HG02588 (cell line): ENCODE measurements around the gene PTPRN2.

Source experiments
- ATAC-seq: cut with Tn5 transposase; IDR thresholded peaks from one replicate; pipeline ENCODE4 v1.9.1; 2021; ENCODE audit warnings: mild to moderate bottlenecking, moderate library complexity; ENCODE audit not compliant: unreplicated experiment

PTPRN2 gene

DNA sequence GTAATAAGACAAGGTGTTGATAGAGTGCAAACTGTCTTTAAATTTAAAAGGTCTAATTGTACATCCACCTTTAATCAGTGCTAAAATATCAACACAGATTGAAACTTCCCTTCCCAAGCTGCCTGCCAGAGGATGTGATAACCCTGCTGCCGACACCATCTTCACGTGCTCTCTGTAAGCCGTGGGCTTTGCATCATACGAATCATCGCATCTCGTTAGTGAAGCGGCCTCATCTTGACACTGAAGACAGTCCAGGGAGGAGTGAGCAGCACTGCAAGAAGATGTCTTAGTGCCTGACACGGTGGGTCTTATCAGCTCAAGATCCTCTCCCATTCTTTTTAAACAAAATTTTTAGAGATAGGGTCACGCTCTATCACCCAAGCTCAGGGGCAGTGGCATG lies 518.8 kb downstream of the PTPRN2 start:
- no peak for ATAC-seq

- no peak for ATAC-seq
Observed at GRCh38 chr7:158067931-158068482, 519.6 kb downstream of the PTPRN2 start.

DNA sequence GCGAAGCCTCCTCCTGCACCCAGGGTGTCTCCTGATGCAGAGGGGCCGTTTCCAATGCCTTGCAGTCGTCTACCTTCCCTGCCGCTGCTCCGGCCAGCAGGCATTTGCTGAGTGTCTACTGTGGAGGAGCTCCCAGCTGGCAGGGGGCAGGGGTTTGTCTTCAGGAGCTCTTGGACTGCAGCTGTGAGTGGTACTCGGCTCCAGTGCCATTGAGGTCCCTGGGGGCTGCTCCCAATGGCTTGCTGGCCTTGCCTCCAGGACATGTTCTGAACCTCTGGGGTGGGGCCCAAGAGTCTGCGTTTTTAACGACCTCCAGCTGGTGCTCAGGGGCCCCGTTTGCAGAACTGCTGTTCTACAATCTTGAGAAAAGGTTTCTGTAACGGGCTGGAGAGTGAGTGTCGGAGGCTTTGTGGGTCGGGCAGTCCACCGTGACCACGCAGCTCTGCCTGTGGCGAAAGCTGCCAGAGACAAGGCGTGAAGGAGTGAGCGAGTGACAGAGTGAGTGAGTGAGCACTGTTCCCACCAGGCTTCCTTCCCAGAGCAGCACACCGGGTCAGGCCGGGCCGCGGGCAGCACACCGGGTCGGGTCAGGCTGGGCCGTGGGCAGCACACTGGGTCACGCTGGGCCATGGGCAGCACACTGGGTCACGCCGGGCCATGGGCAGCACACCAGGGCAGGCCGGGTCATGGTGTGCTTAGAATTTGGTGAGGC lies 520.2 kb downstream of the PTPRN2 start:
- ATAC-seq, result no peak

GRCh38 chr7:158066085-158066484 lies 521.5 kb downstream of the PTPRN2 start:
- ATAC-seq, result no peak

- no peak for ATAC-seq
Observed at GRCh38 chr7:158065340-158065739, 522.3 kb downstream of the PTPRN2 start.

- ATAC-seq, result no peak
Observed at GRCh38 chr7:158064631-158065030, 523.0 kb downstream of the PTPRN2 start.

DNA sequence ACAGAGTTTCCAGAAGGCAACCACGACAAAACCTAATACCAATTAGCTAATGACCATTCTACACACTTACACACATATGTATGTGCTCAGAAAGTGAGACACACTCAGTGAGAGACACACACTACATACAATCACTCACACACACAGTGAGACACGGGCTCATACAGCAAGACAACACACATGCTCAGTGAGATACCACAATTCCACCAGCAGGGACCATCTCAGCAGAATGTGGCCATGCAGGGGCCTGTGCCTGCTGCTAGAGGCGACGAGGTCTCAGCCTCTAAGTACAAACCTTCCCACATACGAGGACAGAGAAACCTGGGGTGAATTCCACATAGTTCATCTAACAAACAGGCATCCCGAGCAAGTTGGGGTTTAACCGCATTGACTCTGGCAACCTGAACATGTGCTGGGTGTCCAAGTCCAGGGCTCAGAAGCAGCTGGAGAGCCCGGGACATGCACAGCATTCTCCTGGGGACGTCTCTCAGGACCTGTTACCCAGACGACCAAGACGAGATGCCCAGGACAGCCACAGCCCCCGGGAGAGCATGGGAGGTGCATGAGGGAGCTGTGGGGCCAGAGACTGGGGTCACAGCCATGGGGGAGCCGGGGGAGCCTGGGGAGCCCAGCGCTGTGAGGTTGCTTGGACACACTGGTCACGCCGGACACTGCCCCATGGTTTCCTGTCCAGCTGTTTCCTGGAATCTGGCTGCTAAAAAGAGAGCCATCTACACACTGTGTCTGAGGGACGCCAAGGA lies 523.6 kb downstream of the PTPRN2 start:
- no peak for ATAC-seq

DNA sequence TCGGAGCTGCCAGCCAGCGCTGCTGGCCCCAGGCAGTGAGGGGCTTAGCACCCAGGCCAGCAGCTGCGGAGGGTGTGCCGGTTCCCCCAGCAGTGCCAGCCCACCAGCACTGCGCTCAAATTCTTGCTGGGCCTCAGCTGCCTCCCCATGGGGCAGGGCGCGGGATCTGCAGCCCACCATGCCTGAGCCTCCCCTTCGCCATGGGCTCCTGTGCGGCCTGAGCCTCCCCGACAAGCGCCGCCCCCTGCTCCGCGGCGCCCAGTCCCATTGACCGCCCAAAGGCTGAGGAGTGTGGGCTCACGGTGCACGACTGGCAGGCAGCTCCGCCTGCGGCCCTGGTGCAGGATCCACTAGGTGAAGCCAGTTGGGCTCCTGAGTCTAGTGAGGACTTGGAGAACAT lies 525.0 kb downstream of the PTPRN2 start:
- ATAC-seq, result no peak

DNA sequence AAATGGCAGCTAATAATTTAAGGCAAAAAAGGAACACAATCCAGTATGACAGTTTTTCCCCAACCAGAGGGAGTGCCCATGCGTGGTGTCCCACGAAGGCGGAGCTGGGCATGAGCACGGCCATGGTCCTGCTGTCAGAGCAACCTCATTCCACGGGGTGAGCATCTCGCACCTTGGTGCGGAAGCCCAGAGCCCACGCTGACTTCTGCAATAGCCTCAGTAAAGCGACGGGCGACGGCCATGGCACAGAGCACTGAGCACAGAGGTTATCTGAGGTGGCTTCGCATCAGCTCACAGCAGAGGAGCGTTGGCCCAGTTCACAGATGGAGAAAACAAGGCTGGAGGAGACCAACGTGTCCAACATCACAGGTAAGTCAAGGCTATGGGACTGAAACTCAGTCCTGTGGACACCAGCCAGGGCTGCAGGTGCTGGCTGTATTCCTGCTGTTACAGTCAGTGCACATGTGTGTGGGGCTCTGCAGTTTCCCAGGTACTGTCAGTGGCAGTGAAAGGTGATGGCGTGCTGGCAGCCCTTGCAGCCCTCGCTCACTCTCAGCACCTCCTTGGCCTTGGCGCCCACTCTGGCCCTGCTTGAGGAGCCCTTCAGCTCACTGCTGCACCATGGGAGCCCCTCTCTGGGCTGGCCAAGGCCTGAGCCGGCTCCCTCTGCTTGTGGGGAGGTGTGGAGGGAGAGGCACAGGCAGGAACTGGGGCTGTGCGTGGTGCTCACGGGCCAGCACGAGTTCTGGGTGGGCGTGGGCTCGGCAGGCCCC lies 525.6 kb downstream of the PTPRN2 start:
- ATAC-seq, result no peak

GRCh38 chr7:158061026-158061630 lies 526.5 kb downstream of the PTPRN2 start:
- no peak for ATAC-seq

DNA sequence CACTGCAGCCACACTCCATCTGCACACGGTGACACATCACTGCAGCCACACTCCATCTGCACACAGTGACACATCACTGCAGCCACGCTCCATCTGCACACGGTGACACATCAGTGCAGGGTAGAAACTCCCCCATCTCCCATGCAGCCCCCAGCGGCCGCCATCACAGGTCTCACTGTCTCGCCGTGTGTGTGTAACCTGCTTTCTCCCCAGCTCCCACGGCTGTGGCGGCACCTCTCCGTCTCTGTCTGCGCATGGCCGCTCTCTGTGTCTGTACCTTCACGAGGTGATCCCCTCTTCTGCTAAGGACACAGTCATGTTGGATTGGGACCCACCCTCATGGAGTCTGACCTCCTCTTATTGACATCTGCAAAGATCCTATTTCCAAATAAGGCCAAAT lies 527.4 kb downstream of the PTPRN2 start:
- ATAC-seq, result no peak

DNA sequence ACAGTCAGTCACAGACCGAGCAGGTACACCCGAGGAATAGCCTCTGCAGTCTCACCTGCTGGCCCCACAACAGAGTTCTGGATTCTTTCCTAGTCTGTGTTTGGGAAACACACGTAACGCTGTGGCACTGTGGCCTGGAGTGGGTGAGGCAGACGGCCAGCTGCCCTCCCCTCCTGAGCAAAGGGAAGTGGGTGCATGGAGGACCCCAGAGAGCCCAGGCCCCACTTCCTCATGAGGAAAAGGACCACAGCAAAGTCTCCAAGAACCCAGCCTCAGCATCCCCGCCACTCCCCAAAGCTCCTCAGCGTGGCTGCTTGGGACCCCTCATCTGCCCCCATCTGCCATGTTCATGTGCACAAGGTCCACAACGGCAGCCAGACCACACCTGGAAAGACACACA lies 530.2 kb downstream of the PTPRN2 start:
- ATAC-seq, result no peak

GRCh38 chr7:158056761-158057160 lies 530.9 kb downstream of the PTPRN2 start:
- no peak for ATAC-seq

- ATAC-seq, result no peak
Observed at GRCh38 chr7:158055726-158056510, 531.7 kb downstream of the PTPRN2 start.

- no peak for ATAC-seq
Observed at GRCh38 chr7:158054611-158055010, 533.0 kb downstream of the PTPRN2 start.

DNA sequence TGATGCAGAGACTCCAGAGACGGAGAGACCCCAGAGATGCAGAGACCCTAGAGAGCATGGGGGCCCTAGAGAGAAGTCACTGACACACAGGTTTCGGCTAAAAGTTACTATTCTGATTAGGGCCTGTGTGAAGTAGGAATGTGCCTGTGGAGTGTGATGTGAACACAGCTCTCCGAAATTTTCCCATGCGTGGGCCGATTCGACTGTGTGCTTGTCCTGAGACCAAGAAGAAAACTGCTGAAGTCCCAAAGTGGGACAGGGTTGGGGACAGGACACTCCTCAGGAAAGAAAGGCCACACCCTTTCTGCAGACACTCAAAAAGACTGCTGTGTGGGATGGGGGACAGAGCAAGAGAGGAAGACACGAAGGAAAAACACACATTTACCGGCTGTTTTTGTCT lies 533.5 kb downstream of the PTPRN2 start:
- no peak for ATAC-seq

GRCh38 chr7:158053183-158053915 lies 534.3 kb downstream of the PTPRN2 start:
- ATAC-seq, result no peak

GRCh38 chr7:158052381-158053060 lies 535.1 kb downstream of the PTPRN2 start:
- no peak for ATAC-seq

GRCh38 chr7:158051776-158052175 lies 535.8 kb downstream of the PTPRN2 start:
- ATAC-seq, result no peak
